ENCODE results near the gene KCNQ1. TPM values are rescaled to one million over a fixed set of nuclear protein-coding genes. Genes with fewer than 3 reads are reported as not detected.

Gene KCNQ1
- total RNA-seq, 1 donor from 2014 or later, result 1.6 TPM

GRCh38 chr11:2693271-2694261 is 248.8 kb downstream of the KCNQ1 start:
- FAIRE-seq, result no peak
- no peak for DNase-seq (ENCODE audit: low read depth)

GRCh38 chr11:2694495-2694894 is 249.7 kb downstream of the KCNQ1 start:
- no peak overlapping the region for H3K4me3 ChIP-seq (ENCODE audit: low read depth, low read length)
- no peaks in the 10 kb centered on the region for H3K27me3 ChIP-seq (ENCODE audit: control insufficient read depth, insufficient read depth, low read length)
- no peaks in the 10 kb centered on the region for H3K36me3 ChIP-seq (ENCODE audit: control insufficient read depth, insufficient read depth, low read length)
- TF ChIP-seq CTCF (IDR thresholded peaks at IDR 0.05; ENCODE audit: insufficient read depth, low read length, severe bottlenecking), result no peak
- FAIRE-seq (no peak), DNase-seq (ENCODE audit: low read depth) (no peak)

More at GRCh38 chr11:2693271-2694261, 248.8 kb downstream of the KCNQ1 start:
- Histone ChIP-seq H3K27me3 (ENCODE audit: control insufficient read depth, insufficient read depth, low read length) (no peaks in the 10 kb centered on the region), H3K36me3 (ENCODE audit: control insufficient read depth, insufficient read depth, low read length) (no peaks in the 10 kb centered on the region), H3K4me3 (ENCODE audit: low read depth, low read length) (no peak overlapping the region)
- no peak for TF ChIP-seq CTCF (IDR thresholded peaks at IDR 0.05; ENCODE audit: insufficient read depth, low read length, severe bottlenecking)

- Histone ChIP-seq H3K36me3 (ENCODE audit: control insufficient read depth, insufficient read depth, low read length) (no peaks in the 10 kb centered on the region), H3K27me3 (ENCODE audit: control insufficient read depth, insufficient read depth, low read length) (no peaks in the 10 kb centered on the region), H3K4me3 (ENCODE audit: low read depth, low read length) (no peak overlapping the region)
- no peak for FAIRE-seq
- TF ChIP-seq CTCF (IDR thresholded peaks at IDR 0.05; ENCODE audit: insufficient read depth, low read length, severe bottlenecking), result no peak
- no peak for DNase-seq (ENCODE audit: low read depth)
These were observed 250.5 kb downstream of the KCNQ1 start for GRCh38 chr11:2694995-2695939.

GRCh38 chr11:2696455-2696854 is 251.6 kb downstream of the KCNQ1 start:
- FAIRE-seq, result no peak

GRCh38 chr11:2697866-2698265 is 253.1 kb downstream of the KCNQ1 start:
- FAIRE-seq (no peak), DNase-seq (ENCODE audit: low read depth) (peak; percentile 23)
- Histone ChIP-seq H3K4me3 (ENCODE audit: low read depth, low read length) (peak overlapping the region; percentile 72), H3K36me3 (ENCODE audit: control insufficient read depth, insufficient read depth, low read length) (no peaks in the 10 kb centered on the region), H3K27me3 (ENCODE audit: control insufficient read depth, insufficient read depth, low read length) (no peaks in the 10 kb centered on the region)
- TF ChIP-seq CTCF (IDR thresholded peaks at IDR 0.05; ENCODE audit: insufficient read depth, low read length, severe bottlenecking), result no peak

More at GRCh38 chr11:2696455-2696854, 251.6 kb downstream of the KCNQ1 start:
- no peaks in the 10 kb centered on the region for H3K27me3 ChIP-seq (ENCODE audit: control insufficient read depth, insufficient read depth, low read length)
- H3K36me3 ChIP-seq (ENCODE audit: control insufficient read depth, insufficient read depth, low read length), result no peaks in the 10 kb centered on the region
- TF ChIP-seq CTCF (IDR thresholded peaks at IDR 0.05; ENCODE audit: insufficient read depth, low read length, severe bottlenecking), result no peak
- no peak overlapping the region for H3K4me3 ChIP-seq (ENCODE audit: low read depth, low read length)
- DNase-seq (ENCODE audit: low read depth), result no peak

Data from bronchial epithelial cell (primary cell).